HG02678 (cell line): ENCODE data around the gene NECTIN2.
A peak's percentile ranks its signal among the peaks of the same experiment; 100 is the strongest.
"Not testable (repeated sequence)": the region's sequence is repeated elsewhere in the genome, so short reads cannot be mapped to it uniquely, and the experiment has no call there.

Source experiments
- ATAC-seq: cut with Tn5 transposase; IDR thresholded peaks from one replicate; pipeline ENCODE4 v1.9.1; 2021; ENCODE audit warnings: mild to moderate bottlenecking, moderate library complexity; ENCODE audit not compliant: unreplicated experiment

Gene NECTIN2

GRCh38 chr19:44882063-44882462, 36.0 kb downstream of the NECTIN2 start:
- no peak for ATAC-seq

- not testable (repeated sequence) for ATAC-seq
These were observed 36.7 kb downstream of the NECTIN2 start for GRCh38 chr19:44882619-44883397.

GRCh38 chr19:44883922-44884321, 37.8 kb downstream of the NECTIN2 start:
- ATAC-seq: no peak

GRCh38 chr19:44884566-44884965, 38.5 kb downstream of the NECTIN2 start:
- no peak for ATAC-seq

- ATAC-seq: no peak
These were observed 40.0 kb downstream of the NECTIN2 start for GRCh38 chr19:44886141-44886540.

- ATAC-seq: no peak
These were observed 41.6 kb downstream of the NECTIN2 start for GRCh38 chr19:44887648-44888047.

GRCh38 chr19:44888335-44888734, 42.2 kb downstream of the NECTIN2 start:
- ATAC-seq: not testable (repeated sequence)

- no peak for ATAC-seq
These were observed 43.8 kb downstream of the NECTIN2 start for GRCh38 chr19:44889830-44890365.

- ATAC-seq: peak; percentile 77
These were observed 44.4 kb downstream of the NECTIN2 start for GRCh38 chr19:44890366-44891015.

GRCh38 chr19:44891016-44891882, 45.2 kb downstream of the NECTIN2 start, which contains the start of gene TOMM40:
TSS of gene TOMM40 (plus strand) at chr19:44891254. CDS start at chr19:44891416, 162 bp downstream.
- peak; percentile 69 for ATAC-seq

GRCh38 chr19:44892932-44893331, 46.8 kb downstream of the NECTIN2 start:
- ATAC-seq: no peak

- ATAC-seq: no peak
These were observed 47.4 kb downstream of the NECTIN2 start for GRCh38 chr19:44893332-44894051.

GRCh38 chr19:44894052-44894400, 47.9 kb downstream of the NECTIN2 start:
- ATAC-seq: no peak

- no peak for ATAC-seq
These were observed 48.8 kb downstream of the NECTIN2 start for GRCh38 chr19:44894946-44895345.

- ATAC-seq: no peak
These were observed 51.7 kb downstream of the NECTIN2 start for GRCh38 chr19:44897835-44898234.

- no peak for ATAC-seq
These were observed 54.5 kb downstream of the NECTIN2 start for GRCh38 chr19:44900328-44901244.

- no peak for ATAC-seq
These were observed 57.1 kb downstream of the NECTIN2 start for GRCh38 chr19:44903216-44903601.

- no peak for ATAC-seq
These were observed 57.7 kb downstream of the NECTIN2 start for GRCh38 chr19:44903602-44904425.
